NOMO-1 (cell line): ENCODE results near the gene EML4.
"Not testable (repeated sequence)": the region's sequence is repeated elsewhere in the genome, so short reads cannot be mapped to it uniquely, and the experiment has no call there.

Experiments
- DNase-seq, 2 experiments: peaks; one replicate each; lab custom pipeline; 2025; ENCODE audit not compliant: unreplicated experiment in 2 of 2; lab: John Stamatoyannopoulos, UW

EML4 gene

GRCh38 chr2:42327125-42327524 is 158.0 kb downstream of the EML4 start:
- no peak for DNase-seq

- peak; percentile 14 to 51 for DNase-seq
Observed at GRCh38 chr2:42328148-42328833, 159.1 kb downstream of the EML4 start.

- no peak for DNase-seq
Observed at GRCh38 chr2:42328923-42329322, 159.8 kb downstream of the EML4 start.

GRCh38 chr2:42329736-42330135 is 160.6 kb downstream of the EML4 start:
- no peak for DNase-seq

GRCh38 chr2:42331569-42332284 is 162.6 kb downstream of the EML4 start:
- no peak for DNase-seq

- DNase-seq = no peak
Observed at GRCh38 chr2:42332575-42332974, 163.4 kb downstream of the EML4 start.

GRCh38 chr2:42333579-42333978 is 164.4 kb downstream of the EML4 start:
- DNase-seq = no peak

- no peak for DNase-seq
Observed at GRCh38 chr2:42334220-42334619, 165.1 kb downstream of the EML4 start.

GRCh38 chr2:42334865-42335264 is 165.7 kb downstream of the EML4 start:
- not testable (repeated sequence) for DNase-seq

GRCh38 chr2:42335514-42336104 is 166.5 kb downstream of the EML4 start:
- DNase-seq = no peak

GRCh38 chr2:42336361-42336965 is 167.3 kb downstream of the EML4 start:
- DNase-seq = no peak

GRCh38 chr2:42337356-42337820 is 168.2 kb downstream of the EML4 start:
- no peak for DNase-seq

- no peak for DNase-seq
Observed at GRCh38 chr2:42337846-42338566, 168.9 kb downstream of the EML4 start.

- no peak for DNase-seq
Observed at GRCh38 chr2:42338567-42339190, 169.5 kb downstream of the EML4 start.

GRCh38 chr2:42339191-42339912 is 170.2 kb downstream of the EML4 start:
- DNase-seq = no peak

GRCh38 chr2:42340045-42340937 is 171.1 kb downstream of the EML4 start:
- no peak for DNase-seq

- no peak for DNase-seq
Observed at GRCh38 chr2:42340938-42341636, 171.9 kb downstream of the EML4 start.
